Uterus (tissue), 4 donors: Measurements from ENCODE around the gene PHF2. TPM values are rescaled to one million over a fixed set of nuclear protein-coding genes. Genes with fewer than 3 reads are reported as not detected.

Experiments used
- DNase-seq, 2 donors: peaks; one replicate each; pipeline ENCODE4 v3.0.0-alpha.2; 2019 to 2020
- H3K27ac ChIP-seq, 2 donors: fragments of 200-600 bp; sonication (generic); 1 replicate in 1 of 2; 2 replicates in 1 of 2; pipeline ENCODE4 v1.5.1; 2016 to 2018
- H3K27me3 ChIP-seq, 2 donors: fragments of 200-600 bp; sonication (generic); one replicate each; pipeline ENCODE4 v1.5.1; 2018 to 2019; ENCODE audit warnings: control low read depth in 1 of 2
- H3K36me3 ChIP-seq, 2 donors: fragments of 200-600 bp; sonication (generic); one replicate each; pipeline ENCODE4 v1.5.1; 2019; ENCODE audit warnings: control low read depth in 1 of 2
- H3K4me1 ChIP-seq, 2 donors: fragments of 200-600 bp; sonication (generic); one replicate each; pipeline ENCODE4 v1.5.1; 2018 to 2019; ENCODE audit warnings: control low read depth in 1 of 2
- H3K4me3 ChIP-seq, 2 donors: fragments of 200-600 bp; sonication (generic); 1 replicate in 1 of 2; 2 replicates in 1 of 2; pipeline ENCODE4 v1.5.1; 2018 to 2019; ENCODE audit warnings: mild to moderate bottlenecking in 1 of 2
- H3K9me3 ChIP-seq, 2 donors: fragments of 200-600 bp; sonication (generic); one replicate each; pipeline ENCODE4 v1.5.1; 2019; ENCODE audit warnings: control low read depth in 1 of 2
- POLR2A ChIP-seq, 2 donors: fragments of 450-650 bp; IDR thresholded peaks; one replicate each; pipeline ENCODE4 v1.6.1; 2016; ENCODE audit warnings: antibody characterized with exemption in 2 of 2, mild to moderate bottlenecking in 1 of 2, moderate library complexity in 1 of 2
- intact Hi-C: fragments of 100-400 bp; cut with DNase I; formaldehyde crosslinking; loops from one replicate; pipeline ENCODE4 v1.15.1; 2023; ENCODE audit warnings: low total_unique reads
- total RNA-seq, 4 donors: library from RNA; depleted of rRNA in 3 of 4; stranded (reverse); fragments of >200 nt in 3 of 4; gene quantifications; one replicate each; pipeline versions ENCODE4 v1.1.0 to v1.2.4, GENCODE V29; 2014 to 2023
- TF ChIP-seq, protein P1 (sequence below), 4 experiments: fragments of 200-600 bp in 2 of 4; fragments of 450-650 bp in 2 of 4; sonication (generic) in 2 of 4; IDR thresholded peaks; one replicate each; pipeline ENCODE4 v1.5.1; 2016 to 2019; ENCODE audit warnings: antibody characterized with exemption in 4 of 4, mild to moderate bottlenecking in 2 of 4, moderate library complexity in 1 of 4
- donor health status: DM: yes; HTN: yes; CAD: no.

PHF2 gene
- total RNA-seq, 4 donors from 2014 or later = 7.7 to 54.5 (median 25.0) TPM

DNA sequence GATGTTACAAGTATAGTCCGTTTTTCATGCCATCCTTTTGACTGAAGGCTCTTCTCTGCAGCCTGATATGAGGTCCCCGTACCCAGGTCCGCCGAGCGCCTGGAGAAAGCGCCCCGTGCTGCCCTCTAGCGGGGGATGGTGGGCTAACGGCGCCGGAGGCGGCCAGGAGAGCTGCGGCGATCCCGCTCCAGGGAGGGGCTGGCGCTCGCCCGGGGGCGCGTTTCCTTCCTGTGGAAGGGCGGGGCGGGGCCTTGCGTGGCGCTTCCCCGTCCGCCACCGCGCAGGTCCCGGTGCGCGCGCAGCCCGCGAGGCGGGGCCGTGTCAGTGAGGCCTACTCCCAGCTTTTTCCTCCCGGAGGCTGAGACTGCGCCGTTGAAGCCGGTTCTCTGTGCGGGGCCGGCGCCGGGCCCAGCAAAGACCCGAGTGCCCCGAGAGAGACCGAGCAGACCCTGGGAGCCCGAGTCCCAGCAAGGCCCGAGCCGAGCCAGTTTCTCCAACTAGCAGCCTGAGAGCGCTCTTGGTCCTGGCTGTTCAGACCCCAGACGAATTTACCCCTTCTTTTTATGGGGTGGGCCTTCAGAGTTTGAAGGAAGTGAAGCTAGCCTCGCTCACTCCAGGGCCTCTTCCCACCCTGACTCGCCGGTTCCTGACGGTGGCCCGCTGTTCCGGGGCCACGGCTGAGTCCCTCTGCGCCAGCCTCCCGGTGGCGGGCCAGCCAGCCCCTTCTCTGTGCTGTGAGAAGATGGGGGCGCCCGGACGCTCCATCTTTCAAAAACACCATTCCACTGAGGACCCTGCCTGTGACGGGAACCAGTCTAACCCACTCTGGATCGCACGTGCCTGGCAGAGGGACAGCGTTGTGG is 9.7 kb upstream of the PHF2 start:
- Histone ChIP-seq H3K36me3 (no peaks in the 10 kb centered on the region), H3K9me3 (no peaks in the 10 kb centered on the region), H3K27ac (peak overlapping the region; percentile 91 to 94), H3K4me3 (peak overlapping the region; percentile 57 to 62), H3K27me3 (no peaks in the 10 kb centered on the region), H3K4me1 (no peaks in the 10 kb centered on the region)
- peak; percentile 97 to 99 for DNase-seq
- intact Hi-C loops = no loop called here
- peak; percentile 94 to 97 for TF ChIP-seq POLR2A (IDR thresholded peaks at IDR 0.05)
- TF ChIP-seq, protein P1, sequence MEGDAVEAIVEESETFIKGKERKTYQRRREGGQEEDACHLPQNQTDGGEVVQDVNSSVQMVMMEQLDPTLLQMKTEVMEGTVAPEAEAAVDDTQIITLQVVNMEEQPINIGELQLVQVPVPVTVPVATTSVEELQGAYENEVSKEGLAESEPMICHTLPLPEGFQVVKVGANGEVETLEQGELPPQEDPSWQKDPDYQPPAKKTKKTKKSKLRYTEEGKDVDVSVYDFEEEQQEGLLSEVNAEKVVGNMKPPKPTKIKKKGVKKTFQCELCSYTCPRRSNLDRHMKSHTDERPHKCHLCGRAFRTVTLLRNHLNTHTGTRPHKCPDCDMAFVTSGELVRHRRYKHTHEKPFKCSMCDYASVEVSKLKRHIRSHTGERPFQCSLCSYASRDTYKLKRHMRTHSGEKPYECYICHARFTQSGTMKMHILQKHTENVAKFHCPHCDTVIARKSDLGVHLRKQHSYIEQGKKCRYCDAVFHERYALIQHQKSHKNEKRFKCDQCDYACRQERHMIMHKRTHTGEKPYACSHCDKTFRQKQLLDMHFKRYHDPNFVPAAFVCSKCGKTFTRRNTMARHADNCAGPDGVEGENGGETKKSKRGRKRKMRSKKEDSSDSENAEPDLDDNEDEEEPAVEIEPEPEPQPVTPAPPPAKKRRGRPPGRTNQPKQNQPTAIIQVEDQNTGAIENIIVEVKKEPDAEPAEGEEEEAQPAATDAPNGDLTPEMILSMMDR (IDR thresholded peaks at IDR 0.05) = peak; percentile 95 to 97 (median 96)

DNA sequence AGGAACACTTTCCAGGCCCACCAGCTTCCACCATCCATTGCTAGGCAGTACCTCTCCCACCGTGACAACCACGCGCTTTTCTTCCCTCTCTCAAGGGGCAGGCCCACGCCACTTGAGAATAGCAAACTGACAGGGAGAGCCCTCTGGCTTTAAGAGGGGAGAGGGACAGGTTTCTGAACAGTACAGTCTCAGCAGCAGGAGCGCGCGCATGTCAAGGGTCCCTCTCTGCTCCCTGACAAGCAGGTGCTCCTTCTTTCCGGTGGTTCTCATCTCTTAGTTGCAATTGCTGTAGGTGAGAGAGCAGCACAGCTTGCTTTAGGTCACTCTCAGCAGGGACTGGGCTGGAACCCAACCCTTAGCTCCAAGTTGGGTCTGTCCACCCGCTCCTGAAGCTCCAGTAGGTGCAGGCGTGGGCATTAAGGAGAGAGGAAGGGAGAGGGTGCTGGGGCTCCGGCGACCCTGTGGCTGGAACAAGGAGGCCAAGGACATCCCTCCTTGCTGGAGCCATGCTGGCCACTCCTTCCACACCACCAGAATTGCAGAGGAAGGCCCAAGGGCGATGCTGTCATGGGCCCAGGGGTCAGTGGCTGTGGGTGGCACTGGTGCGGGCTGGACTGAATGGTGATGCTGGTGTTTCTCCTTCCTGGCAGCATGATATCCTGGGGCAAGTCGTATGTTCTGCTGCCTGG is 9.0 kb upstream of the PHF2 start:
- no peak for TF ChIP-seq POLR2A (IDR thresholded peaks at IDR 0.05)
- TF ChIP-seq, protein P1 (IDR thresholded peaks at IDR 0.05) = no peak
- H3K27me3 ChIP-seq = no peaks in the 10 kb centered on the region
- H3K36me3 ChIP-seq = no peaks in the 10 kb centered on the region
- no peaks in the 10 kb centered on the region for H3K9me3 ChIP-seq
- intact Hi-C loops = no loop called here
- H3K27ac ChIP-seq = peak overlapping the region; percentile 91 to 94
- no peaks in the 10 kb centered on the region for H3K4me1 ChIP-seq
- H3K4me3 ChIP-seq = peak overlapping the region; percentile 57 to 62
- DNase-seq = no peak

DNA sequence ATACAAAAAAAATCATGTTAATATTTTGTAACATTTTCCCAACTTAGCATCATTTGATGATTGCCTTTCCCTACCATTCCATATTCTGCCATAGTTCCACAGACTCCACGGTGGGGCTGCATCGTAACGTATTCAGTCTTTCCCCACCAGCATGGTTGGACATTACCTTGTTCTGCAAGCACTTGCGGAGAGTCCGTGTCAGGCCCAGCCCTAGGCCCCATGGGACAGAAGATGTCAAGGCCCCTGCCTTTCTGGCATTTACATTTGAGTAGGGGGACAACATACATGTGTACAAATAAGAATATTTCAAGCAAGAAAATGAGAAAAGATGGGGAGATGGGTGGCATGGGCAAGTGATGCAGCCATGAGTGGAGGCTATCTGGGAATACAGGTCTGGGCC is 8.2 kb upstream of the PHF2 start:
- H3K9me3 ChIP-seq = no peaks in the 10 kb centered on the region
- no peak overlapping the region for H3K27ac ChIP-seq
- H3K4me1 ChIP-seq = no peaks in the 10 kb centered on the region
- no peak overlapping the region for H3K4me3 ChIP-seq
- H3K27me3 ChIP-seq = no peaks in the 10 kb centered on the region
- no peak for DNase-seq
- H3K36me3 ChIP-seq = no peaks in the 10 kb centered on the region
- no peak for TF ChIP-seq POLR2A (IDR thresholded peaks at IDR 0.05)
- TF ChIP-seq, protein P1 (IDR thresholded peaks at IDR 0.05) = no peak
- intact Hi-C loops = no loop called here

DNA sequence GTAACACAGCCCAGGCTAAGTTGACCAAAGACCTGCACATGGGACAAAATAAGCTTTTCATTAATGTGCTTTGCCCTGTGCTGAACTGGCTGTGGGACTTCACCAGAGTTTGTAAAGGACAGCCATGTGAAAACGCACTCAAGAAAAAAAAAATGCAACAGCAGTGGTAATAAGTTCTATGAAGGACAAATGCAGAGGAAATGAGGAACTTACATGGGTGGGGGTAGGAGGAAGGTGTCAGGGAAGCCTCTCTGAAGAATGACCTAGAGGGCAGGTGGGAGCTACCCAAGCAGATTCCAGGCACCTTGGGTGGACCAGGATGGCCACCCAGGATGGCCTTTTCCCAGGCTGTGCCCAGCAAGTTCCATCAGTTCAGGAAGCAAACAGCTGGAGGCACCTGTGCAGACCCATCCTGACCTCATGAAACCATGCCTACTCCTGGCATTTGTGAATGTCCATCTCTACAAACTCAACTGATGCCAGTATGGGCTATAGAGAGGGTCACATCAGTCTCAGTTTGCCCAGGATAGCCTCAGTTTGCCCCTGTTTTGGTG is 6.7 kb upstream of the PHF2 start:
- Histone ChIP-seq H3K36me3 (no peaks in the 10 kb centered on the region), H3K27ac (no peak overlapping the region), H3K9me3 (no peaks in the 10 kb centered on the region), H3K27me3 (no peaks in the 10 kb centered on the region), H3K4me1 (no peaks in the 10 kb centered on the region), H3K4me3 (no peak overlapping the region)
- intact Hi-C loops = no loop called here
- no peak for DNase-seq
- TF ChIP-seq, protein P1 (IDR thresholded peaks at IDR 0.05) = no peak
- TF ChIP-seq POLR2A (IDR thresholded peaks at IDR 0.05) = no peak

DNA sequence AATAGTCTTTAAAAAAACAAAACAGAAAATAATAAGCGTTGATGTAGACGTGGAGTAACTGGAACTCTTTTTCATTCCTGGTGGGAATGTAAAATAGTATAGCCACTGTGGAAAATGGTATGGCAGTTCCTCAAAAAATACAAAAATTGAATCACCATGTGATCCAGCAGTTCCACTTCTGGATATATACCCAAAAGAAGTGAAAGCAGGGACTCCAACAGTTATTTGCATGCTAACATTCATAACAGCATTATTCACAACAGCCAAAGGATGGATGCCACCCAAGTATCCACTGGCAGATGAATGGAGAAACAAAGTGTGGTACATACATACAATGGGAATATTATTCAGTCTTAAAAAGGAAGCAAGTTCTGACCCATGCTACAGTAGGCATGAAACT is 4.2 kb upstream of the PHF2 start:
- H3K4me1 ChIP-seq = no peaks in the 10 kb centered on the region
- H3K9me3 ChIP-seq = no peaks in the 10 kb centered on the region
- TF ChIP-seq, protein P1 (IDR thresholded peaks at IDR 0.05) = no peak
- no peak for TF ChIP-seq POLR2A (IDR thresholded peaks at IDR 0.05)
- no peaks in the 10 kb centered on the region for H3K36me3 ChIP-seq
- H3K27ac ChIP-seq = no peak overlapping the region
- H3K27me3 ChIP-seq = no peaks in the 10 kb centered on the region
- no peak for DNase-seq
- intact Hi-C loops = no loop called here
- H3K4me3 ChIP-seq = no peak overlapping the region
